HUES6 (cell line): ENCODE measurements around the gene ARHGAP42.

ENCODE experiments used
- H3K27ac ChIP-seq: 2 replicates; pipeline ENCODE4 v1.7.0; 2013; ENCODE audit warnings: low read depth, mild to moderate bottlenecking, low read length, inconsistent platforms
- H3K27me3 ChIP-seq: 2 replicates; pipeline ENCODE4 v1.6.1; 2013; ENCODE audit warnings: low read length; ENCODE audit not compliant: control insufficient read depth, insufficient read depth
- H3K36me3 ChIP-seq: 2 replicates; pipeline ENCODE4 v1.6.1; 2013; ENCODE audit warnings: low read length; ENCODE audit not compliant: control insufficient read depth, insufficient read depth
- H3K4me1 ChIP-seq: 2 replicates; pipeline ENCODE4 v1.6.1; 2013; ENCODE audit warnings: low read length; ENCODE audit not compliant: control insufficient read depth, insufficient read depth
- H3K4me3 ChIP-seq: 2 replicates; pipeline ENCODE4 v1.5.1; 2013; ENCODE audit warnings: low read depth, low read length
- H3K9ac ChIP-seq: one replicate; pipeline ENCODE4 v1.6.1; 2013; ENCODE audit warnings: mild to moderate bottlenecking, low read length
- H3K9me3 ChIP-seq: 2 replicates; pipeline ENCODE4 v1.6.1; 2013; ENCODE audit warnings: low read depth, low read length; ENCODE audit not compliant: control insufficient read depth, insufficient read depth

Gene ARHGAP42

GRCh38 chr11:100687054-100687629 is at the start of gene ARHGAP42:
Gene ARHGAP42 (plus strand): TSS chr11:100687288. CDS start chr11:100687679, 391 bp downstream.
- no peaks in the 10 kb centered on the region for H3K27me3 ChIP-seq
- H3K4me3 ChIP-seq, result peak within 1 kb of the TSS; percentile 81
- peak within 1 kb of the TSS; percentile 86 for H3K9ac ChIP-seq
- H3K4me1 ChIP-seq, result peaks cover 29% of the 10 kb centered on the region
- peak within 1 kb of the TSS; percentile 77; the same call in 1 of the 2 replicates for H3K27ac ChIP-seq
- no peaks in the 10 kb centered on the region for H3K9me3 ChIP-seq
- no peaks in the 10 kb centered on the region for H3K36me3 ChIP-seq

GRCh38 chr11:100637706-100638105 is 49.4 kb upstream of the ARHGAP42 start:
- no peaks in the 10 kb centered on the region for H3K9me3 ChIP-seq
- H3K27ac ChIP-seq, result no peak overlapping the region
- no peaks in the 10 kb centered on the region for H3K36me3 ChIP-seq
- no peak overlapping the region for H3K9ac ChIP-seq
- H3K4me1 ChIP-seq, result peaks cover 10% of the 10 kb centered on the region
- no peak overlapping the region for H3K4me3 ChIP-seq
- H3K27me3 ChIP-seq, result no peaks in the 10 kb centered on the region

GRCh38 chr11:100638648-100639047 is 48.4 kb upstream of the ARHGAP42 start:
- no peaks in the 10 kb centered on the region for H3K36me3 ChIP-seq
- H3K4me1 ChIP-seq, result peaks cover 10% of the 10 kb centered on the region
- H3K9ac ChIP-seq, result no peak overlapping the region
- H3K9me3 ChIP-seq, result no peaks in the 10 kb centered on the region
- no peaks in the 10 kb centered on the region for H3K27me3 ChIP-seq
- H3K4me3 ChIP-seq, result no peak overlapping the region
- no peak overlapping the region for H3K27ac ChIP-seq

- H3K27ac ChIP-seq, result no peak overlapping the region
- no peaks in the 10 kb centered on the region for H3K36me3 ChIP-seq
These were observed 47.9 kb upstream of the ARHGAP42 start for GRCh38 chr11:100639140-100639539.

GRCh38 chr11:100640071-100640470 is 47.0 kb upstream of the ARHGAP42 start:
- Histone ChIP-seq H3K9ac (no peak overlapping the region), H3K27ac (no peak overlapping the region), H3K4me3 (no peak overlapping the region), H3K4me1 (peaks cover 10% of the 10 kb centered on the region), H3K27me3 (no peaks in the 10 kb centered on the region), H3K9me3 (no peaks in the 10 kb centered on the region), H3K36me3 (no peaks in the 10 kb centered on the region)

More at GRCh38 chr11:100639140-100639539, 47.9 kb upstream of the ARHGAP42 start:
- no peaks in the 10 kb centered on the region for H3K27me3 ChIP-seq
- H3K9me3 ChIP-seq, result no peaks in the 10 kb centered on the region
- H3K4me1 ChIP-seq, result peaks cover 10% of the 10 kb centered on the region
- H3K4me3 ChIP-seq, result no peak overlapping the region
- no peak overlapping the region for H3K9ac ChIP-seq

GRCh38 chr11:100640646-100641045 is 46.4 kb upstream of the ARHGAP42 start:
- Histone ChIP-seq H3K36me3 (no peaks in the 10 kb centered on the region), H3K27ac (no peak overlapping the region), H3K4me3 (no peak overlapping the region), H3K4me1 (peaks cover 10% of the 10 kb centered on the region), H3K9me3 (no peaks in the 10 kb centered on the region), H3K27me3 (no peaks in the 10 kb centered on the region), H3K9ac (no peak overlapping the region)

GRCh38 chr11:100641456-100641855 is 45.6 kb upstream of the ARHGAP42 start:
- H3K4me1 ChIP-seq, result peaks cover 10% of the 10 kb centered on the region
- H3K9me3 ChIP-seq, result no peaks in the 10 kb centered on the region
- H3K9ac ChIP-seq, result no peak overlapping the region
- H3K36me3 ChIP-seq, result no peaks in the 10 kb centered on the region
- no peak overlapping the region for H3K27ac ChIP-seq
- H3K4me3 ChIP-seq, result no peak overlapping the region
- no peaks in the 10 kb centered on the region for H3K27me3 ChIP-seq

- peaks cover 9% of the 10 kb centered on the region for H3K4me1 ChIP-seq
- H3K27ac ChIP-seq, result no peak overlapping the region
- H3K9ac ChIP-seq, result no peak overlapping the region
- H3K36me3 ChIP-seq, result no peaks in the 10 kb centered on the region
- H3K9me3 ChIP-seq, result peaks cover 11% of the 10 kb centered on the region; the same call in 1 of the 2 replicates
- no peak overlapping the region for H3K4me3 ChIP-seq
- H3K27me3 ChIP-seq, result no peaks in the 10 kb centered on the region
These were observed 40.5 kb upstream of the ARHGAP42 start for GRCh38 chr11:100646545-100646944.

- H3K9me3 ChIP-seq, result peaks cover 11% of the 10 kb centered on the region; the same call in 1 of the 2 replicates
- no peak overlapping the region for H3K27ac ChIP-seq
- peaks cover 9% of the 10 kb centered on the region for H3K4me1 ChIP-seq
- H3K27me3 ChIP-seq, result no peaks in the 10 kb centered on the region
- H3K36me3 ChIP-seq, result no peaks in the 10 kb centered on the region
- no peak overlapping the region for H3K4me3 ChIP-seq
- no peak overlapping the region for H3K9ac ChIP-seq
These were observed 39.2 kb upstream of the ARHGAP42 start for GRCh38 chr11:100647861-100648260.

- no peak overlapping the region for H3K9ac ChIP-seq
- H3K4me1 ChIP-seq, result peaks cover 13% of the 10 kb centered on the region
- no peak overlapping the region for H3K4me3 ChIP-seq
- H3K36me3 ChIP-seq, result no peaks in the 10 kb centered on the region
- H3K27me3 ChIP-seq, result no peaks in the 10 kb centered on the region
- no peaks in the 10 kb centered on the region for H3K9me3 ChIP-seq
- no peak overlapping the region for H3K27ac ChIP-seq
These were observed 23.5 kb upstream of the ARHGAP42 start for GRCh38 chr11:100663583-100663982.

GRCh38 chr11:100663996-100664395 is 23.1 kb upstream of the ARHGAP42 start:
- Histone ChIP-seq H3K9ac (no peak overlapping the region), H3K27ac (no peak overlapping the region), H3K9me3 (no peaks in the 10 kb centered on the region), H3K4me3 (no peak overlapping the region), H3K4me1 (peaks cover 13% of the 10 kb centered on the region), H3K36me3 (no peaks in the 10 kb centered on the region), H3K27me3 (no peaks in the 10 kb centered on the region)
